Superior temporal gyrus (tissue), 1 donor: Measurements from ENCODE around the gene C16orf78.

Experiments used
- DNase-seq: peaks from one replicate; pipeline ENCODE4 v3.0.0-alpha.2; 2016; ENCODE audit errors: extremely low spot score

Gene C16orf78

GRCh38 chr16:49373504-49373903, at the start of gene C16orf78:
Gene C16orf78, plus strand, starts transcription at chr16:49373804. Its CDS starts 136 bp downstream, at chr16:49373940.
- no peak for DNase-seq

DNA sequence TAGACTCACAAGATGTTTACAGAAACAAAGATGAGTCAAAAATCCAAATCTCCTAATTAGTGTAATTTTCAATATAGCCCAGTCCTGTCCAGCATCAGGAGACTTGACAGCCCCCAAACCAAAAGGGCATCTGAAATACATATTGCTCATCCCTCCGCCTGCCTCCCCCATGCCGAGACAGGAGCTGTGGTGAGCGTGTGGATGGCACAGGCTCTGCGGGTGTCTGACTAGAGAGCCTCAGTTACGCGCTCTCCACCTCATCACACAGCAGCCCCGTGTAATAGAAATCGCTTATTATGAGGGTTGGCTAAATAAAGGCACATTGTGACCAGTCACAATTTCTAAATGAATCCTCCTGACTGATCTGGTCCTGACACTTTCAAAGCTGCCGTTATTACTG, 48.9 kb upstream of the C16orf78 start:
- DNase-seq = no peak

DNA sequence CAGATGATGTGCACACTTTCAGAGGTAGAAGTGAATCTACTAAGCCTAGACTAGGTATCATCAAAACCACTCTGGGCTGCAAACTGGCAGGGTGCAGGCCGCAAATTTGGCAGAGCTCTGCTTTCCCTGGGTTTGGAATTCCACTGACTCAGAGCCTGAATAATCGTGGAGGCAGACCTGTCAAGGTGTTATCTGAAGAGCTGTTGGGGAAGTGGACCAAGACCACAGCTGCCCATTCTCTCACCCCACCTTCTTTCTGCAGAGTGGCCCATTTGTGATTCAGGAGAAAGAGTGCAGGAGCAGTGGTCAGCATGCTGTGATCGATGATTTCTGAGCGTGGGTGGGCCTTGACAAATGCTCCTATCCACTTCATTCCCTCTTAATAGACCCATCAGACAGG, 46.1 kb upstream of the C16orf78 start:
- DNase-seq = no peak

GRCh38 chr16:49328325-49328724, 45.3 kb upstream of the C16orf78 start:
- DNase-seq = no peak

GRCh38 chr16:49330562-49331201, 42.9 kb upstream of the C16orf78 start:
- DNase-seq = no peak

GRCh38 chr16:49332589-49333258, 40.9 kb upstream of the C16orf78 start:
- no peak for DNase-seq

GRCh38 chr16:49333259-49333597, 40.4 kb upstream of the C16orf78 start:
- DNase-seq = no peak

DNA sequence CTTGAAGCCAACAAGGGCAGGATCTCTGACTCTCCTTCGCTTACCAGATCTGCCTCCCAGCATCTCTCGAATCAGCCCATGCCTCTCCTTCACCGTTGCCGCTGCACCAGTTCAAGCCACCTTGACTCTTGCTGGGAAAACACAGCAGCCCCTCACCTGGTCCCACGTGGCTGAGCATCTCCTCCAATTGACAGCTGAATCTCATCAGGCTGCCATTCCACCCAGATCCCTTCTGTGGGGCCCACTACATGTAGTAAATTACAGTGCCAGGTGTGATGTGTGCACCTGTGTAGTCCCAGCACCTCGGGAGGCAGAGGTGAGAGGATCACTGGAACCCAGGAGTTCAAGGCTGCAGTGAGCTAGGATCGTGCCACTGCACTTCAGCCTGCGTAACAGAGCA, 37.8 kb upstream of the C16orf78 start:
- no peak for DNase-seq

GRCh38 chr16:49336581-49336980, 37.0 kb upstream of the C16orf78 start:
- DNase-seq = no peak

GRCh38 chr16:49337814-49338350, 35.7 kb upstream of the C16orf78 start:
- DNase-seq = no peak

DNA sequence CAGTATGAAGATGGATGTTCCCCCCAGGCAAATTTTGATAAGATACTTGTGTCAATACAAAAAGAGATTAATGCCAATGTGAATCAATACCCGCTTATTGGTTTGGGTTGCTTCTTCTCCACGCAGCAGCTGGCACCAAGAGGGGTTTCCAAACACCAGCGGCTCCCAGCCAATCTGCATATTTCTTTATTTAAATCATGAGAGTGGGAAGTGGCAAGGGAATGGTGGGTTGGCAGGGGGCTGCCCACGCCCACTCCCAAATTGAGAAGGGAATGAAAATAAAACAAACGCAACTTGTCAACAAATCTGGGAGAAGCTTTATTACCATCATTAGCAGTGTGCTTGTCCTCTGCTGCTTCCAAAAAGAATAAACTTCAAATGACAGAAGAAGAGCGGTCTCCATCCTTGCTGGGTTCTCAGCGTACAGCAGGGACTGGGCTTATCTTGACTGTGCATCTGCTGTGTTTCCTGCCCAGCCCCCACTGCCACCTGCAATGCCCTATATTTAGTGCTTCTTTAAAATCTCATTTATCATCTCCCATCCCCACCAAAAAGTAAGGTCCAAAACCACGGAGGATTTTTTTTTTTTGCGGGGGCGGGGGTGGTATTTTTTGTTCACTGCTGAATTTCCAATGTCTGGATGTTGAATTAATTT, 34.9 kb upstream of the C16orf78 start:
- DNase-seq = no peak

- no peak for DNase-seq
Measured at GRCh38 chr16:49340466-49340865, 33.1 kb upstream of the C16orf78 start.

DNA sequence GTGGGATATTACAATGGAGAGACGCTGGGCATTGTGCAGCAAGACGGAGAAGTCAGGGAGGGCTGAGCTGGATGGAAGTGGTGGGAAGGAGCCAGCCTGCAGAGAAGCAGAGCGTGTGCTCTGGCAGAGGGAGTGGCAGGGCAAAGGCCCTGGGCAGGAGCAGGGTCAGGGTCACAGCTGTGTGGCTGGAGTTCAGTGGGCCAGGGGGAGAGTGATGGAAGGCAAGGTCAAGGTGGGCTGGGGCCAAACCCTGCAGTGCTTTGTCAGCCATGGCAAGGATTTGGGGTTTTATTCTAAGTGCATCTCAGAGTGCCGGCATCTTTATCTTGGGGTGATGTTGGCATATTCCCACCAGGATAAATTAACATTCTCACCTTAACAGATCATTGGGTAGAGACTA, 31.9 kb upstream of the C16orf78 start:
- DNase-seq = no peak

- DNase-seq = no peak
Measured at GRCh38 chr16:49342336-49343265, 31.0 kb upstream of the C16orf78 start.

DNA sequence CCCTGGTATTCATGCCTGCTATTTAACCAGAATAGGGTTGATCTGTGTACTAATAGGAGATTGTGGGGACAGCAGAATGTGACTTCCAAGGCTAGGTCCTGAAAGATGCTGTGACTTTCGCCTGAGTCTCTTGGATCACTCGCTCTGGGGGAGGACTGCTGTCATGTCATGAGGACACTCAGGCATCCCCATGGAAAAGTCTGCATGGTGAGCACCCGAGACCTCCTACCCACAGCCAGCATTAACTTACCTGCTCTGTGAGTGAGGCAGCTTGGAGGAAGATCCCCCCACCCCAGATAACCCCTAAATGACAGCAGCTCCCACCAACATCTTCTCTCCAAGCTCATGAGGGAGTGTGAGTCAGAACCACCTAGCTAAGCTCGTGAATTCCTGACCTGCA, 30.3 kb upstream of the C16orf78 start:
- DNase-seq = no peak

- no peak for DNase-seq
Measured at GRCh38 chr16:49344401-49344800, 29.2 kb upstream of the C16orf78 start.

DNA sequence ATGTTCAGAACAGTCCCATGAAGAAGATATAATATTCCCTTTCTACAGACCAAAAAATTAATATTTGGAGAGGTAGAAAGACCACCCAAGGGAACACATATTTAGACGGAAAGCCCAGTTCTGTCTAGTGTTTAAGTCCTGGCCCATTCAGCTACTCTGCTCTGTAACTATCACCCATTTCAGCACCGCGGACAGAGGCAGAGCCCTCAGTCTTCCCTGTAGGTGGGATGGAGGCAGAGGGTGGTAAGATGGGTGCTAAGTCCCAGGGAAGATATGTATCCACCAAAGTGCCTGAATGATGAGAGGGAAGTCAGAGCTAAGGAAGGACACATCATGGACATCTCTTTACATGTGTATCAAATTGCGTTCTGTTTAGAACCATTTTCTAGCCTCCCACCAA, 27.8 kb upstream of the C16orf78 start:
- no peak for DNase-seq

- DNase-seq = no peak
Measured at GRCh38 chr16:49346459-49346858, 27.1 kb upstream of the C16orf78 start.

DNA sequence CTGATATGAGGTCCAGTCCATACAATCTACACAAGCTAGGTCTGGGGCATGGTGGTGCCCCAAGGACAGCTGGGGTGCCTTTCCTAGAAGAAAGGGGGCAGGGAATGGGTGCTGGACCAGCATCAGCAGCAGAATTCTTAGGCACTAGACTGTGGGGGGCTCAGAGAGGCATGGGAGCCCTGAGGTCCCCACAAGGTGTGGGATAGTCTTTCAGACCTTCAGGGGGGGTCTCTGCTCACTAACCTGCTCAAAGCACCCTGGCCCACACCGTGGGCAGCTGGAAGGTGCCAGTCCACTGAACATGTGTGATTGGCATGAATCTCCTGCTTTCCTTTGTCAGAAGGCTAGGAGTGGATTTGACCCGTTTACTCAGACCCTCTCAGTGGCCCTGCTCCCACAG, 26.1 kb upstream of the C16orf78 start:
- DNase-seq = no peak

- DNase-seq = no peak
Measured at GRCh38 chr16:49348408-49349176, 25.0 kb upstream of the C16orf78 start.
